ENCODE measurements around the gene PTBP1. TPM values are rescaled to one million over a fixed set of nuclear protein-coding genes. Genes with fewer than 3 reads are reported as not detected.

Gene PTBP1
- total RNA-seq, 1 donor from 2014 or later: 496 TPM

DNA sequence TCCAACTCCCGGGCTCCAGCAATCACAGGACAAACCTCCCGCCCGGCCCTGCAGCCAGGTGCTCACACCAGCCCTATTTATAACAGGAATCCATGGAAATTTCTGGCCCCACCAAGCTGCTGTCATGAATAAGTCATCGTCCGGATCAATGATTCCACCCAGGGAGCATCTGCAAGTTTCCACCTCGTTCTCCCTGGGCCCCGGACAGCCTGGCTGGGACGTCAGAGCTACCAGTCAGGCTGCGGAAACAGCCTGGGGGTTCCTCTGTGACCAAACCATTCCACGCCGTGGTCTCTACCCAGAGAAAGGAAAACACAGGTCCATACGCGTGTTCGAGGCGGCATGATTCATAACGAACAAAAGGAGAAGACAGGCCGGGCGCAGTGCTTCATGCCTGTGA lies 20.7 kb upstream of the PTBP1 start:
- no peak overlapping the region for H3K4me3 Mint-ChIP-seq
- TF ChIP-seq, protein P1, sequence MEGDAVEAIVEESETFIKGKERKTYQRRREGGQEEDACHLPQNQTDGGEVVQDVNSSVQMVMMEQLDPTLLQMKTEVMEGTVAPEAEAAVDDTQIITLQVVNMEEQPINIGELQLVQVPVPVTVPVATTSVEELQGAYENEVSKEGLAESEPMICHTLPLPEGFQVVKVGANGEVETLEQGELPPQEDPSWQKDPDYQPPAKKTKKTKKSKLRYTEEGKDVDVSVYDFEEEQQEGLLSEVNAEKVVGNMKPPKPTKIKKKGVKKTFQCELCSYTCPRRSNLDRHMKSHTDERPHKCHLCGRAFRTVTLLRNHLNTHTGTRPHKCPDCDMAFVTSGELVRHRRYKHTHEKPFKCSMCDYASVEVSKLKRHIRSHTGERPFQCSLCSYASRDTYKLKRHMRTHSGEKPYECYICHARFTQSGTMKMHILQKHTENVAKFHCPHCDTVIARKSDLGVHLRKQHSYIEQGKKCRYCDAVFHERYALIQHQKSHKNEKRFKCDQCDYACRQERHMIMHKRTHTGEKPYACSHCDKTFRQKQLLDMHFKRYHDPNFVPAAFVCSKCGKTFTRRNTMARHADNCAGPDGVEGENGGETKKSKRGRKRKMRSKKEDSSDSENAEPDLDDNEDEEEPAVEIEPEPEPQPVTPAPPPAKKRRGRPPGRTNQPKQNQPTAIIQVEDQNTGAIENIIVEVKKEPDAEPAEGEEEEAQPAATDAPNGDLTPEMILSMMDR (conservative IDR thresholded peaks at IDR 0.05): no peak
- peaks cover 5% of the 10 kb centered on the region for H3K4me1 Mint-ChIP-seq (ENCODE audit: unreplicated experiment)
- H3K9me3 Mint-ChIP-seq: no peaks in the 10 kb centered on the region
- no peaks in the 10 kb centered on the region for H3K36me3 Mint-ChIP-seq
- DNase-seq (ENCODE audit: extremely low spot score, unreplicated experiment): no peak
- no peaks in the 10 kb centered on the region for H3K27me3 Mint-ChIP-seq
- peak overlapping the region; percentile 34 for H3K27ac Mint-ChIP-seq

DNA sequence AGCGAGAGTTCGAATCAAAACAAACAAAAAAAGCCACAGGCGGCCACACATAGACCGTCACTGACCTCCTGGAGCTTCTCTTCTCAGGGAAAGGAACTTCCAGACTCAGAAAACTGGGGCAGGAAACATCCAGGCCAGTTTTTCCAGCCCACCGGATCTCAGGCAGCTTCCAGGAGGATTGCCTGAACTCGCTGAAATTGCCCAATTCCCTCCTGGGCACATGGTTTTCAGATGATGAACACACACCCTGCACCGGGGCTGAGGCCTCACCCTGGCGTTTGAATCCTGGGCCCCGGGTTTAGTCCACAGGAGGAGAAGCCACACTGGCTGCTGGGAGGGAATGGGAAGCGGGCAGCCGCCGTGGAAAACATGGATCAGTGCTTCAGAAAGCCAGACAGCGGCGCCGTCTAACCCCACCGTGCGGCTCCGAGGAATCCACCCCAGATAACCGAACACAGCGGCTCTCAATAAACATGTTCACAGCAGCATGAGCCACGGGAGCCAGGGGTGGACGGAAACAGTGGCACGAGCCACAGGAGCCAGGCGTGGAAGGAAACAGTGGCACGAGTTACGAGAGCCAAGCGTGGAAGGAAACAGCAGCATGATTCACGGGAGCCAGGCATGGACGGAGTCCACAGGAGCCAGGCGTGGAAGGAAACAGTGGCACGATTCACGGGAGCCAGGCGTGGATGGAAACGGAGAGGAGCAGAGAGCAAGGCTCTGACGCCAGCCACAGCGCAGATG lies 18.2 kb upstream of the PTBP1 start:
- Mint-ChIP-seq H3K9me3 (no peaks in the 10 kb centered on the region), H3K4me3 (peak overlapping the region; percentile 64), H3K4me1 (ENCODE audit: unreplicated experiment) (peaks cover 16% of the 10 kb centered on the region), H3K27ac (peak overlapping the region; percentile 78), H3K36me3 (no peaks in the 10 kb centered on the region), H3K27me3 (no peaks in the 10 kb centered on the region)
- peak; percentile 68 for DNase-seq (ENCODE audit: extremely low spot score, unreplicated experiment)
- TF ChIP-seq, protein P1 (conservative IDR thresholded peaks at IDR 0.05): no peak

DNA sequence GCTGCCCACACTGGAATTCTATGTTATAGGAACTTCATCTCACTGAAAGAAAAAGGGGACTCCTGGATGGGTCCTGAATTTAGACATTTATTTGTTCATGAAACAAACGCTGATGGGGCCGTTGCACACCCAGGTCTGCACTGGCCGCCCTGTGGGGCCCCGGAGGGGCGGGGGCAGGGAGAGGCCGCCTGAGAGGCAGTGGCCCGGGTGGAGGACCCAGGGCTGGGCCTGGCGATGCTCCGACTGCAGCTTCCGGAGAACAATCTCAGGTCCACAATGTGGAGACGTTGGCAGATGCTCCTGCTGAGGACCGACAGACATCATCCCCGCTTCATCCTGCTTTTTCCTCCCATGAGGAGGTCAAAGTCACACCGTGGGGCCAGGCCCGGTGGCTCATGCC lies 16.3 kb upstream of the PTBP1 start:
- no peak overlapping the region for H3K4me3 Mint-ChIP-seq
- H3K4me1 Mint-ChIP-seq (ENCODE audit: unreplicated experiment): peaks cover 16% of the 10 kb centered on the region
- no peak overlapping the region for H3K27ac Mint-ChIP-seq
- DNase-seq (ENCODE audit: extremely low spot score, unreplicated experiment): no peak
- TF ChIP-seq, protein P1 (conservative IDR thresholded peaks at IDR 0.05): no peak
- H3K9me3 Mint-ChIP-seq: no peaks in the 10 kb centered on the region
- H3K27me3 Mint-ChIP-seq: no peaks in the 10 kb centered on the region
- no peaks in the 10 kb centered on the region for H3K36me3 Mint-ChIP-seq

DNA sequence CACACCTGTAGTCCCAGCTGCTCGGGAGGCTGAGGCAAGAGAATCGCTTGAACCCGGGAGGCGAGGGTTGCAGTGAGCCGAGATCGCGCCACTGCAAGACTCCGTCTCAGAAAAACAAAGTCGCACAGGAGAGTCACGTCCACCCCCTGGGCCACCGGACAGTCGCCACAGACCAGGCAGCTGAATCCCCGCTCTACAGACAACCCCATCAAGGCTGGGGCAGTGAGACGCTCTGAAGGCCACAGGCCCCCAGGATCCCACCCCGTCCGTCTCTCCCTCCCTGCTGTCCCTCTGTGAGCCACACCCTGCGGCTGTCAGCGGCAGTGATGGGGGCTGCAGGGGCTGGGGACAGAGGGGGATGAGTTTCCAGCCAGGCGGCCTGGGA lies 15.5 kb upstream of the PTBP1 start:
- Mint-ChIP-seq H3K27ac (peak overlapping the region; percentile 26), H3K4me1 (ENCODE audit: unreplicated experiment) (peaks cover 16% of the 10 kb centered on the region), H3K27me3 (no peaks in the 10 kb centered on the region), H3K36me3 (no peaks in the 10 kb centered on the region), H3K4me3 (no peak overlapping the region), H3K9me3 (no peaks in the 10 kb centered on the region)
- TF ChIP-seq, protein P1 (conservative IDR thresholded peaks at IDR 0.05): no peak
- no peak for DNase-seq (ENCODE audit: extremely low spot score, unreplicated experiment)

DNA sequence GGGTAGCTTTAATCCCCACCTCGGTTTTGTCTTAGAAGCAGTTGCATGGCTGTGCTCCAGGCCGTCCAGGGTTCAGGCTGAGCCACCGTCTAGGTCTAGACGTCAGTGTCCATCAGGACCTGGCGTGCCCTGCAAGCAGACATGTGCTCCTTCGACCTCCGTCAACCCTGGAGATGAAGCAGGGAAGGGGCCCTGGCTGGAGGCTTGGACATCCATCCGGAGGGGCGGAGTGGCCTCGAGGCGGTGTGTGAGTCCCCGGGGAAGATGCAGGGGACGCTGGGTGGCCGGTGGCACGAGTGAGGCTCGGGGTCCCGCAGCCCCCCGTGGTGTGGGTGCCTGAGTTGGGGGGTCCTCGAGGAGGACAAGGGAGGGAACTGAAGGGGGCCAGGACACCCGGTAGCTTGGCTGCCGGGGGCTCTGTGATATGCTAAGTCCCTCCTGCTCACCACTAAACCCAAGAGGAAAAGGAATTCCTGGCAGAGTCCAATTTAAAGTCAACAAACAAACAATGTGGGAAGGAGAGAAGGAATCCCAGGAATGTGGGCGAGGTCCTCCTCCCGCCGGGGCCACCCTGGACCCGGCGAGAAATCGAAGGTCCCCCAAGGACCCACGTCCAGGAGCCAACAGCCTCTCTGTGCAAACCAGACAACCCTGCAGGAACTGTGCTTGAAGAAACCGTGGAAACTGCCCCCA lies 14.9 kb upstream of the PTBP1 start:
- H3K27me3 Mint-ChIP-seq: no peaks in the 10 kb centered on the region
- peaks cover 16% of the 10 kb centered on the region for H3K4me1 Mint-ChIP-seq (ENCODE audit: unreplicated experiment)
- DNase-seq (ENCODE audit: extremely low spot score, unreplicated experiment): peak; percentile 71
- H3K9me3 Mint-ChIP-seq: no peaks in the 10 kb centered on the region
- H3K27ac Mint-ChIP-seq: peak overlapping the region; percentile 74
- no peaks in the 10 kb centered on the region for H3K36me3 Mint-ChIP-seq
- peak overlapping the region; percentile 64 for H3K4me3 Mint-ChIP-seq
- TF ChIP-seq, protein P1 (conservative IDR thresholded peaks at IDR 0.05): no peak

Measured in type B pancreatic cell (in vitro differentiated cells).